Neural progenitor cell (in vitro differentiated cells): ENCODE results near the gene CCDC126.

Experiments
- EZH2 ChIP-seq: fragments of 200-600 bp; sonication (generic); IDR thresholded peaks from 2 replicates; pipeline ENCODE4 v1.6.1; 2017; ENCODE audit warnings: antibody characterized with exemption, mild to moderate bottlenecking, moderate library complexity
- EZH2phosphoT487 ChIP-seq: fragments of 200-600 bp; sonication (generic); IDR thresholded peaks from 2 replicates; pipeline ENCODE4 v1.6.1; 2017; ENCODE audit warnings: antibody characterized with exemption

- TF ChIP-seq EZH2phosphoT487 (no peak), EZH2 (no peak)
Measured at GRCh38 chr7:23607866-23608265, 10.7 kb downstream of the CCDC126 start.
